CD14-positive monocyte (primary cell): ENCODE results near the gene USO1. TPM values are rescaled to one million over a fixed set of nuclear protein-coding genes. Genes with fewer than 3 reads are reported as not detected.

Experiments
- DNase-seq, 3 donors: peaks; one replicate each; pipeline ENCODE4 v3.0.0-alpha.2; 2011 to 2022
- H2AFZ ChIP-seq: 2 replicates; pipeline ENCODE4 v1.6.0; 2012; ENCODE audit warnings: mild to moderate bottlenecking, low read depth, low read length, inconsistent platforms; ENCODE audit not compliant: insufficient read depth, poor library complexity, severe bottlenecking
- H3K27ac ChIP-seq, 2 donors: 1 replicate in 1 of 2; 2 replicates in 1 of 2; pipeline ENCODE4 v1.5.1; 2012 to 2013; ENCODE audit warnings: low read length in 2 of 2, control low read depth in 1 of 2, inconsistent platforms in 1 of 2, low read depth in 1 of 2, mild to moderate bottlenecking in 1 of 2
- H3K27me3 ChIP-seq, 2 donors: one replicate each; pipeline versions ENCODE4 v1.6.0 to v1.6.1; 2011 to 2013; ENCODE audit warnings: low read length in 2 of 2; ENCODE audit not compliant: control insufficient read depth in 2 of 2, insufficient read depth in 2 of 2
- H3K36me3 ChIP-seq, 2 donors: replicated peaks in 1 of 2; 1 replicate in 1 of 2; 2 replicates in 1 of 2; pipeline versions ENCODE4 v1.5.1 to v1.6.1; 2012 to 2013; ENCODE audit warnings: low read length in 2 of 2, control low read depth in 1 of 2, inconsistent platforms in 1 of 2, mild to moderate bottlenecking in 1 of 2; ENCODE audit not compliant: insufficient read depth in 2 of 2, control insufficient read depth in 1 of 2
- H3K4me1 ChIP-seq, 2 donors: 1 replicate in 1 of 2; 2 replicates in 1 of 2; pipeline versions ENCODE4 v1.5.1 to v1.6.1; 2012 to 2013; ENCODE audit warnings: low read length in 2 of 2, control low read depth in 1 of 2, inconsistent platforms in 1 of 2, mild to moderate bottlenecking in 1 of 2, moderate library complexity in 1 of 2; ENCODE audit not compliant: insufficient read depth in 2 of 2, control insufficient read depth in 1 of 2
- H3K4me2 ChIP-seq: replicated peaks from 2 replicates; pipeline ENCODE3; 2012; ENCODE audit warnings: low read length, moderate library complexity, mild to moderate bottlenecking; ENCODE audit not compliant: poor library complexity, severe bottlenecking; ENCODE audit errors: extremely low read depth
- H3K4me3 ChIP-seq, 3 experiments: fragments of 200-600 bp in 1 of 3; sonication (generic) in 1 of 3; replicated peaks in 1 of 3; 1 replicate in 2 of 3; 2 replicates in 1 of 3; pipeline ENCODE4 v1.5.1; 2011 to 2013; ENCODE audit warnings: low read length in 3 of 3, mild to moderate bottlenecking in 3 of 3, control low read depth in 2 of 3, low read depth in 2 of 3, inconsistent platforms in 1 of 3, moderate library complexity in 1 of 3
- H3K79me2 ChIP-seq: 2 replicates; pipeline ENCODE4 v1.6.0; 2012; ENCODE audit warnings: mild to moderate bottlenecking, control low read depth, inconsistent platforms, low read length, moderate library complexity; ENCODE audit not compliant: insufficient read depth
- H3K9ac ChIP-seq: 2 replicates; pipeline ENCODE4 v1.6.0; 2017; ENCODE audit warnings: low read length, mild to moderate bottlenecking; ENCODE audit not compliant: insufficient read depth, poor library complexity, severe bottlenecking
- H3K9me3 ChIP-seq, 2 donors: replicated peaks in 1 of 2; 1 replicate in 1 of 2; 2 replicates in 1 of 2; pipeline versions ENCODE4 v1.5.1 to v1.6.1; 2012 to 2013; ENCODE audit warnings: low read length in 2 of 2, control low read depth in 1 of 2; ENCODE audit not compliant: control insufficient read depth in 1 of 2, insufficient read depth in 1 of 2
- H4K20me1 ChIP-seq: 2 replicates; pipeline ENCODE4 v1.6.0; 2012; ENCODE audit warnings: mild to moderate bottlenecking, low read length, control low read depth, moderate library complexity; ENCODE audit not compliant: insufficient read depth
- H3K27ac Mint-ChIP-seq, 7 donors: one replicate each; pipeline ENCODE4 v1.8.0; 2020; ENCODE audit warnings: mild to moderate bottlenecking in 7 of 7, mixed read lengths in 7 of 7, moderate library complexity in 6 of 7, inconsistent platforms in 2 of 7
- H3K27me3 Mint-ChIP-seq, 3 donors: one replicate each; pipeline ENCODE4 v1.8.0; 2021 to 2022; ENCODE audit warnings: low read depth in 3 of 3, mild to moderate bottlenecking in 3 of 3, mixed read lengths in 3 of 3, moderate library complexity in 3 of 3, inconsistent platforms in 1 of 3
- H3K36me3 Mint-ChIP-seq, 2 donors: one replicate each; pipeline ENCODE4 v1.8.0; 2020; ENCODE audit warnings: mixed read lengths in 2 of 2, inconsistent platforms in 1 of 2, mild to moderate bottlenecking in 1 of 2
- H3K4me1 Mint-ChIP-seq: one replicate; pipeline ENCODE4 v1.8.0; 2020; ENCODE audit warnings: mild to moderate bottlenecking, mixed read lengths
- H3K4me3 Mint-ChIP-seq, 2 donors: one replicate each; pipeline ENCODE4 v1.8.0; 2020; ENCODE audit warnings: mild to moderate bottlenecking in 2 of 2, mixed read lengths in 2 of 2, moderate library complexity in 1 of 2
- H3K9me3 Mint-ChIP-seq, 7 donors: one replicate each; pipeline ENCODE4 v1.8.0; 2020 to 2022; ENCODE audit warnings: mixed read lengths in 7 of 7, mild to moderate bottlenecking in 6 of 7, moderate library complexity in 6 of 7, inconsistent platforms in 2 of 7
- CTCF ChIP-seq: fragments of 200-600 bp; IDR thresholded peaks from one replicate; pipeline ENCODE4 v1.8.0; 2022; ENCODE audit warnings: antibody characterized with exemption, mild to moderate bottlenecking
- WGBS: methylation state at CpG from one replicate; pipeline ENCODE4 v1.1.5; 2013; ENCODE audit warnings: missing lambda C conversion rate; ENCODE audit not compliant: insufficient coverage; 5-methylcytosine and 5-hydroxymethylcytosine counted together
- intact Hi-C, 2 donors: fragments of 100-400 bp; cut with micrococcal nuclease; formaldehyde crosslinking; loops; one replicate each; pipeline versions ENCODE4 v1.15.0 to v1.15.1; 2023
- polyA plus RNA-seq, 3 donors: library from polyadenylated mRNA; depleted of rRNA in 1 of 3; unstranded in 2 of 3; stranded (reverse) in 1 of 3; fragments of 300-500 nt in 2 of 3; fragments of >200 nt in 1 of 3; fragmentation: Illumina TruSeq in 2 of 3; gene quantifications; 1 replicate in 2 of 3; 2 replicates in 1 of 3; pipeline ENCODE4 v1.2.3, GENCODE V29; 2012 to 2021

Gene USO1
- polyA plus RNA-seq, 3 donors, result 15.4 to 26.9 (median 17.5) TPM

GRCh38 chr4:75777589-75777988, 53.2 kb downstream of the USO1 start:
- Histone ChIP-seq H3K4me3 (no peak overlapping the region), H3K36me3 (peaks cover 83 to 100% of the 10 kb centered on the region in 2 donors), H2AFZ (no peak overlapping the region), H3K4me2 (no peak overlapping the region), H3K9ac (no peak overlapping the region), H3K27ac (no peak overlapping the region), H3K4me1 (no peaks in the 10 kb centered on the region), H3K27me3 (no peaks in the 10 kb centered on the region), H4K20me1 (no peaks in the 10 kb centered on the region), H3K79me2 (no peaks in the 10 kb centered on the region), H3K9me3 (no peaks in the 10 kb centered on the region)
- peaks cover 72 to 88% of the 10 kb centered on the region in 2 donors for H3K36me3 Mint-ChIP-seq
- H3K4me3 Mint-ChIP-seq, result no peak overlapping the region
- intact Hi-C loops, result no loop called here
- WGBS, result no CpG with 5 or more reads among the region's 2 CpGs
- H3K4me1 Mint-ChIP-seq, result no peaks in the 10 kb centered on the region
- no peak for DNase-seq
- no peak for TF ChIP-seq CTCF
- H3K27me3 Mint-ChIP-seq, result no peaks in the 10 kb centered on the region
- peaks cover 0 to 6% (median 4%) of the 10 kb centered on the region in 7 donors for H3K9me3 Mint-ChIP-seq
- no peak overlapping the region for H3K27ac Mint-ChIP-seq

DNA sequence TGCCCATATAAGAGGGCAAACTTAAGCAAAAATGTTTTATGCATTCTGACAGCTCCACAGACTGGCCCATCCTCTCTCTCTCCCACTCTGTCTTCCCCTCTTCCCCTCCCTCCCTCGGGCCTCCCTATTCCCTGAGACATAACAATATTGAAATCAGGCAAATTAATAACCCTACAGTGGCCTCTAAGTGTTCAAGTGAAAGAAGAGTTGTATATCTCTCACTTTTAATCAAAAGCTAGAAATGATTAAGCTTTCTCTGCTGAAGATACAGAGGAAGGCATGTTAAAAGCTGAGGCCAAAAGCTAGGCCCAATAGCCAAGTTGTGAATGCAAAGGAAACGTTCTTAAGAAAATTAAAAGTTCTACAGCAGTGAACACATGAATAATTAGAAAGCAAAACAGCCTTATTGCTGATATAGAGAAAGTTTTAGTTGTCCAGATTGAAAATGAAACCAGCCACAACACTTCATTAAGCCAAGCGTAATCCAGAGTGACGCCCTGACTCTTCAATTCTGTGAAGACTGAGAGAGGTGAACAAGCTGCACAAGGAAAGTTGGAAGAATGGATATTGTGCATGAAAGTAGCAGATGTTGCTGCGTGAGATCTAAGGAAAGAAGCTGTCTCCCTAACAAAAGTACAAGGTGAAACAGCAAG, 54.9 kb downstream of the USO1 start:
- Histone ChIP-seq H3K79me2 (no peaks in the 10 kb centered on the region), H3K9me3 (no peaks in the 10 kb centered on the region), H3K4me3 (no peak overlapping the region), H4K20me1 (no peaks in the 10 kb centered on the region), H3K27me3 (no peaks in the 10 kb centered on the region), H3K9ac (no peak overlapping the region), H3K27ac (no peak overlapping the region), H3K4me2 (no peak overlapping the region), H3K36me3 (peaks cover 88 to 100% of the 10 kb centered on the region in 2 donors), H2AFZ (no peak overlapping the region), H3K4me1 (no peaks in the 10 kb centered on the region)
- intact Hi-C loops, result no loop called here
- H3K27me3 Mint-ChIP-seq, result no peaks in the 10 kb centered on the region
- DNase-seq, result no peak
- H3K4me1 Mint-ChIP-seq, result no peaks in the 10 kb centered on the region
- H3K9me3 Mint-ChIP-seq, result peaks cover 0 to 6% (median 4%) of the 10 kb centered on the region in 7 donors
- peak overlapping the region in 2 of 7 donors; percentile 30 to 81 for H3K27ac Mint-ChIP-seq
- WGBS, result no CpG with 5 or more reads among the region's 5 CpGs
- H3K36me3 Mint-ChIP-seq, result peaks cover 75 to 88% of the 10 kb centered on the region in 2 donors
- no peak overlapping the region for H3K4me3 Mint-ChIP-seq
- no peak for TF ChIP-seq CTCF
